GM19193 (cell line): Measurements from ENCODE around the gene PF4V1.

Experiments
- POLR2A ChIP-seq: IDR thresholded peaks from 4 replicates; pipeline ENCODE4 v1.6.1; 2011; ENCODE audit not compliant: insufficient read depth, insufficient read length; ENCODE audit errors: extremely low read depth

PF4V1 gene

GRCh38 chr4:73902038-73902637, 49.0 kb downstream of the PF4V1 start:
- TF ChIP-seq POLR2A: no peak

- no peak for TF ChIP-seq POLR2A
Measured at GRCh38 chr4:73902817-73903547, 49.9 kb downstream of the PF4V1 start.
